Measurements from ENCODE around the gene WDFY3.

The WDFY3 gene

DNA sequence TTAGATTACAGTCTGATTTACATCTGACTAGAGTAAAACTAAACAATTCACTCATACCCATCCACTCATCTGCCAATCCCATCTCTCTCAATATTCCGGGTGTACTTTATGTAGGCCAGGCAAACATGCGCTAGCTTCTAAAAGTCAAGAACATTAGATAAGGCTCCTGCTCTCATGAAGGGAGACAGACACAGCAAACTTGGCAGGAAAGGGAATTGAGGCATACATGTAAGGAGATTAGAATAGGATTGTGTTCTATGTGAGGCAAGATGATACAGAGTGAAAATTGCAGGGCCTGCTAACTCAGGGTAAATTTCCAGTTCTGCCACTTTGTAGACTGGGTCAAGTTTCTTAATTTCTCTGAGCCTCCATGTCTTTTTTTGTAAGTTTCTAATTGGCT lies 247.8 kb downstream of the WDFY3 start:
- Histone ChIP-seq H3K27ac (ENCODE audit: low read depth, low read length) (no peak overlapping the region), H3K4me1 (ENCODE audit: control insufficient read depth in 5 of 5, insufficient read depth in 5 of 5, low read length in 5 of 5) (peaks cover 0 to 8% (median 0%) of the 10 kb centered on the region in 5 donors), H3K27me3 (ENCODE audit: control insufficient read depth in 5 of 5, insufficient read depth in 4 of 5, low read length in 5 of 5) (no peaks in the 10 kb centered on the region), H3K36me3 (ENCODE audit: control insufficient read depth in 5 of 5, insufficient read depth in 5 of 5, low read length in 5 of 5) (peaks cover 24 to 62% (median 32%) of the 10 kb centered on the region in 5 donors), H3K4me3 (ENCODE audit: low read depth in 1 of 5, low read length in 5 of 5) (no peak overlapping the region), H3K9me3 (ENCODE audit: control insufficient read depth in 5 of 5, low read length in 5 of 5) (no peaks in the 10 kb centered on the region), H3K9ac (ENCODE audit: low read length in 5 of 5) (no peak overlapping the region)

DNA sequence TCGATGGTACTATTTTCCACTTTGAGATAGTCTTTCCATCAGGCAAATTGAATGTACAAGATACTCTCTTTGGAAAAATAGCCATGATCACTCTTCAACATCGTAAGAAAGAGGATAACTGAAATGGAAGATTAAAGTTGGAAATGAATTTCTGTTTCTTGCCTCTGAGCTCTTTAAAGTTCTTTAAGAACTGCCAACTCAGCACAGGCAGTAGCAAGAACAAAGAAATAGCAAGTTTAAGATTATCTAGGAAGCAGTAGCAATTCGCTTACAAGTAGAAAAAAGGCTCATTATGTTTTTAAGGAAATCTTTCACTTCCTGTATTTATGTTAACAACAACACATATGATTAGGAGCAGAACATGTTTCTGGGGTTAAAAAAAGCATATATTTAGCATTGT lies 255.9 kb downstream of the WDFY3 start:
- Histone ChIP-seq H3K27ac (ENCODE audit: low read depth, low read length) (no peak overlapping the region), H3K4me3 (ENCODE audit: low read depth in 1 of 5, low read length in 5 of 5) (no peak overlapping the region), H3K9me3 (ENCODE audit: control insufficient read depth in 5 of 5, low read length in 5 of 5) (no peaks in the 10 kb centered on the region), H3K9ac (ENCODE audit: low read length in 5 of 5) (no peak overlapping the region), H3K27me3 (ENCODE audit: control insufficient read depth in 5 of 5, insufficient read depth in 4 of 5, low read length in 5 of 5) (no peaks in the 10 kb centered on the region), H3K4me1 (ENCODE audit: control insufficient read depth in 5 of 5, insufficient read depth in 5 of 5, low read length in 5 of 5) (peaks cover 0 to 6% (median 0%) of the 10 kb centered on the region in 5 donors), H3K36me3 (ENCODE audit: control insufficient read depth in 5 of 5, insufficient read depth in 5 of 5, low read length in 5 of 5) (peaks cover 41 to 67% (median 48%) of the 10 kb centered on the region in 5 donors)

DNA sequence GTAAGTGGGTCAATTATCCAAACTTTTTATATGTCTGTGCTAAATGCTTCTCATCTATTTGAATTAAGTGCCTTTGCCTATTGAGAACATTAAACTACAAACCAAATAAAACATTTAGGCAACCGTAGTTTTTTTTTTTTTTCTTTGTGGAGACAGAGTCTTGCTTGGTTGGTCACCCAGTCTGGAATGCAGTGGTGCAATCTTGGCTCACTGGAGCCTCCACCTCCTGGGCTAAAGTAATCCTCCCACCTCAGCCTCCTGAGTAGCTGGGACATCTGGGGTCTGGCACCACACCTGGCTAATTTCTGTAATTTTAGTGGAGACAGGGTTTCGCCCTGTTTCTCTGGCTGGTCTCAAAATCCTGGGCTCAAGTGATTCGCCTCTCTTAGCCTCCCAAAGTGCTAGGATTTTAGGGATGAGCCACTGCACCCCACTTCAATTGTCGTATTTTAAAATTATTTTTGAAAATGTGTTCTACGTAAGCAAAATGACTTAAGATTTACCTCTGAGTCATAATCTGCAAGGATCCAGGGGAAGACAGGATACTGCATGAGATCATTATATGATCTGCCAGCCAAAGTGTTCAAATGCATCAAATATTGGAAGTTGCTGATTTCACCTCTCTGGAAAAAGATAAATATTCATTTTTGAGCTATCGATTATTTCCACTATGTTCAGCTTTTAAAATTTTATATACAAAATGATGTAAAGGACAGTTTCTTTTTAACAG lies 257.9 kb downstream of the WDFY3 start:
- H3K9me3 ChIP-seq (ENCODE audit: control insufficient read depth in 5 of 5, low read length in 5 of 5) = no peaks in the 10 kb centered on the region
- H3K4me3 ChIP-seq (ENCODE audit: low read depth in 1 of 5, low read length in 5 of 5) = no peak overlapping the region
- no peak overlapping the region for H3K9ac ChIP-seq (ENCODE audit: low read length in 5 of 5)
- no peak overlapping the region for H3K27ac ChIP-seq (ENCODE audit: low read depth, low read length)
- peaks cover 44 to 70% (median 61%) of the 10 kb centered on the region in 5 donors for H3K36me3 ChIP-seq (ENCODE audit: control insufficient read depth in 5 of 5, insufficient read depth in 5 of 5, low read length in 5 of 5)
- H3K4me1 ChIP-seq (ENCODE audit: control insufficient read depth in 5 of 5, insufficient read depth in 5 of 5, low read length in 5 of 5) = peaks cover 0 to 6% (median 0%) of the 10 kb centered on the region in 5 donors
- no peaks in the 10 kb centered on the region for H3K27me3 ChIP-seq (ENCODE audit: control insufficient read depth in 5 of 5, insufficient read depth in 4 of 5, low read length in 5 of 5)

DNA sequence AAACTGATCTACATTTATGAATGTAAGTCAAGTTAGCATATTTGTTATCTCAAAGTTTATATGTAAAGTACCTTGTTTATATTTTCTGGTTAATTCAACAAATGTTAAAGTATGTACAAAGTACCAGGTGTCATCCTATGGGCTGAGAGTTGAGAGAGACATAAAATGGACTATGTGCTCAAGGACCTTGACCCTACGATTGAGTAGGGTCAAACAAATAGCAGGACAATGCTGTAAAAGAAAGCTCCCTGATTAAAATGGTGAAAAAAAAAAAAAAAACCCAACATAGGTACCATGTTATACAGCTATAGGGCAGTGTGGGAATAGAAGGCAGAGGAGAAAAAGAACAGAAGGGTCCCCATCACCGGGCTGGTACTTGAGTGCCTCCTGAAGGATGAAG lies 260.2 kb downstream of the WDFY3 start:
- H3K36me3 ChIP-seq (ENCODE audit: control insufficient read depth in 5 of 5, insufficient read depth in 5 of 5, low read length in 5 of 5) = peaks cover 50 to 67% (median 55%) of the 10 kb centered on the region in 5 donors
- H3K4me3 ChIP-seq (ENCODE audit: low read depth in 1 of 5, low read length in 5 of 5) = no peak overlapping the region
- no peaks in the 10 kb centered on the region for H3K9me3 ChIP-seq (ENCODE audit: control insufficient read depth in 5 of 5, low read length in 5 of 5)
- peaks cover 0 to 6% (median 0%) of the 10 kb centered on the region in 5 donors for H3K4me1 ChIP-seq (ENCODE audit: control insufficient read depth in 5 of 5, insufficient read depth in 5 of 5, low read length in 5 of 5)
- H3K27me3 ChIP-seq (ENCODE audit: control insufficient read depth in 5 of 5, insufficient read depth in 4 of 5, low read length in 5 of 5) = no peaks in the 10 kb centered on the region
- no peak overlapping the region for H3K27ac ChIP-seq (ENCODE audit: low read depth, low read length)
- H3K9ac ChIP-seq (ENCODE audit: low read length in 5 of 5) = no peak overlapping the region

DNA sequence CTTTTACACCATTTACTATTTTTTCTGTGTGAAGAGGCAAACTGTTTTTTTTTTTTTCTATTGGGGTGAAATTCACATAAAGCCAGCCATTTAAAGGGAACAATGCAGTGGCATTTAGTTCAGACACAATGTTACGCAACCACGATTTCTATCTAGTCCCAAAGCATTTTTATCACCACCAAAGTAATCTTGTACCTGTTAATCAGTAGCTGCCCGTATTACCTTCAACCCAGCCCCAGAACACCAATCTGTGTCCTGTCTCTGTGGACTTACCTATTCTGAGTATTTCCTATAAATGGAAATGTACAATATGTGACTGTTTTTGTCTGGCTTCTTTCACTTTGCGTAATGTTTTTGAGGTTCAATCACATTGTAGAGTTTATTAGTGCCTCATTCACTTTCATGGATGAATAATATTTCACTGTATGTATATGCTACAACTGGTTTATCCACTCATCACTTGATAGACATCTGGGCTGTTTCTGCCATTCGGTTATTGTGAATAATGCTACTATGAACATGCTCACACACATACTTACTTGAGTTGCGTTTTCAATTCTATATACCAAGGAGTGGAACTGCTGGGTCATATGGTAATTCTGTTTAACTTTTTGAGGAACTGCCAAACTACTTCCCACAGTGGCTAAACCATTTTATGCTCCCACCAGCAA lies 267.4 kb downstream of the WDFY3 start:
- no peak overlapping the region for H3K9ac ChIP-seq (ENCODE audit: low read length in 5 of 5)
- H3K4me1 ChIP-seq (ENCODE audit: control insufficient read depth in 5 of 5, insufficient read depth in 5 of 5, low read length in 5 of 5) = no peaks in the 10 kb centered on the region
- H3K36me3 ChIP-seq (ENCODE audit: control insufficient read depth in 5 of 5, insufficient read depth in 5 of 5, low read length in 5 of 5) = peaks cover 38 to 76% (median 59%) of the 10 kb centered on the region in 5 donors
- no peak overlapping the region for H3K27ac ChIP-seq (ENCODE audit: low read depth, low read length)
- H3K27me3 ChIP-seq (ENCODE audit: control insufficient read depth in 5 of 5, insufficient read depth in 4 of 5, low read length in 5 of 5) = no peaks in the 10 kb centered on the region
- no peak overlapping the region for H3K4me3 ChIP-seq (ENCODE audit: low read depth in 1 of 5, low read length in 5 of 5)
- H3K9me3 ChIP-seq (ENCODE audit: control insufficient read depth in 5 of 5, low read length in 5 of 5) = no peaks in the 10 kb centered on the region

DNA sequence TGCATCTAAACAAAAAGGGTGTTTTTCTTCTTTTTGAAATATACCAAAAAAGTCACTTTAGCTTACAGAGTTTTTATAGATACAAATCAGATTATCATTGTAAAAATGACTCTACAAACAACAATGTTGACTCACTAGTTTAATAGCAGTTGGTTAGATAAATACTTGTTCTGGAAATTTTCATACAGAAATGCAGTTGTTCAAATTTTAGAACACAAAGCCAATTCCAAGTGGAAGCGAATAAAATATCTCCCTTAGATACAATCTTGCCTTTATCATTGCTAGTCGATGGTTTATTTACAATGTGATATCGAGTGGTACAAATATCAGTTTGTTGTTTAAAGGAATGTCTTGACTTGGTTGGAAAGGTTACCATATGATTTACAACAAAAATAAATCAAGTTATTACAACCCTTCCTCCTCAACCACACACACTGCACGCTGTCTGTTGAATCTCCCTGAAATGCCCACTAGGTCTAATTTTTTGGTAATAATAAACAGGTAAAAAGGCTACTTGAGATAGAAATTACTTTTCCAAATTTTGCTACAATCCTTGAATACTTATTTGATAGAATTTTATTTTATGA lies 268.8 kb downstream of the WDFY3 start:
- H3K4me3 ChIP-seq (ENCODE audit: low read depth in 1 of 5, low read length in 5 of 5) = no peak overlapping the region
- peaks cover 40 to 72% (median 57%) of the 10 kb centered on the region in 5 donors for H3K36me3 ChIP-seq (ENCODE audit: control insufficient read depth in 5 of 5, insufficient read depth in 5 of 5, low read length in 5 of 5)
- H3K9me3 ChIP-seq (ENCODE audit: control insufficient read depth in 5 of 5, low read length in 5 of 5) = no peaks in the 10 kb centered on the region
- H3K27ac ChIP-seq (ENCODE audit: low read depth, low read length) = no peak overlapping the region
- no peak overlapping the region for H3K9ac ChIP-seq (ENCODE audit: low read length in 5 of 5)
- H3K4me1 ChIP-seq (ENCODE audit: control insufficient read depth in 5 of 5, insufficient read depth in 5 of 5, low read length in 5 of 5) = no peaks in the 10 kb centered on the region
- H3K27me3 ChIP-seq (ENCODE audit: control insufficient read depth in 5 of 5, insufficient read depth in 4 of 5, low read length in 5 of 5) = no peaks in the 10 kb centered on the region

DNA sequence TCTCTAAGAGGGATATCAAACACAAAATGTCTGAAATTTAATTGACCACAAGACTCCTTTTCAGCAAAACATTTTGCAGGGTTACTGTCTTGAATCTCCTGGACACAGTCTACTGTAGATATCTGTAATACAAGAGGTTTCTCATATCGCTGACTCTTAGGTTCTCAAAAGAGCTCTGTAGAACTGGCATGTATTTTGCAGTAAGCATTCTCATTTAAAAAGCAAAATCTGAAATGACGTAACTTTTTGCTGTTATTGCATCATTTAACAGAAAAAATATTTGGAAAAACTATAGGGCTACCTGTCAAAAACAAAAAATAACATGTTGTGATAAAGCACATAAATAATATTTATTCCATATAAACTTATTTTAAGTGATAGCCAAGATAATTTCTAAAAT lies 269.3 kb downstream of the WDFY3 start:
- H3K4me1 ChIP-seq (ENCODE audit: control insufficient read depth in 5 of 5, insufficient read depth in 5 of 5, low read length in 5 of 5) = peaks cover 0 to under 1% (median 0%) of the 10 kb centered on the region in 5 donors
- no peak overlapping the region for H3K9ac ChIP-seq (ENCODE audit: low read length in 5 of 5)
- peaks cover 42 to 70% (median 59%) of the 10 kb centered on the region in 5 donors for H3K36me3 ChIP-seq (ENCODE audit: control insufficient read depth in 5 of 5, insufficient read depth in 5 of 5, low read length in 5 of 5)
- H3K9me3 ChIP-seq (ENCODE audit: control insufficient read depth in 5 of 5, low read length in 5 of 5) = no peaks in the 10 kb centered on the region
- no peak overlapping the region for H3K27ac ChIP-seq (ENCODE audit: low read depth, low read length)
- no peaks in the 10 kb centered on the region for H3K27me3 ChIP-seq (ENCODE audit: control insufficient read depth in 5 of 5, insufficient read depth in 4 of 5, low read length in 5 of 5)
- H3K4me3 ChIP-seq (ENCODE audit: low read depth in 1 of 5, low read length in 5 of 5) = no peak overlapping the region

DNA sequence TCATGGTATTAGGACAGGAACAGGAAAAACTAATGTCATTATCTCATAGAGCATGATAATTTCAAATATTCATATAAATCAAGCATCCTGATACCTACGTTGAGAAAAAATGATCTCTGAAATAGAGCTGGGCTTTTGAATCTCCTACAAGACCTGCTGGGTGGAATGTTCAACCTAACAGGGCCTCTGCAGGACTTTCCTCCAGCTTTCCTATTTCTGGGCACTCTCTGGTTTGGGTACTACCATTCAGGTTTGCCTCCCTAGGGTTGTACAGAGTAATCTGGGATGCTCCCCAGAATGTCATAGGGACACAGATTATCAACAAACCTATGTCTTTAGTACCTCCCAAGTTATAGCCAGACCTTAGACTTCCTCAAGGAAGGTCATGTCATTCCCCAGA lies 274.7 kb downstream of the WDFY3 start:
- H3K27ac ChIP-seq (ENCODE audit: low read depth, low read length) = peak overlapping the region; percentile 24
- no peak overlapping the region for H3K9ac ChIP-seq (ENCODE audit: low read length in 5 of 5)
- H3K36me3 ChIP-seq (ENCODE audit: control insufficient read depth in 5 of 5, insufficient read depth in 5 of 5, low read length in 5 of 5) = peaks cover 35 to 72% (median 56%) of the 10 kb centered on the region in 5 donors
- no peak overlapping the region for H3K4me3 ChIP-seq (ENCODE audit: low read depth in 1 of 5, low read length in 5 of 5)
- H3K27me3 ChIP-seq (ENCODE audit: control insufficient read depth in 5 of 5, insufficient read depth in 4 of 5, low read length in 5 of 5) = no peaks in the 10 kb centered on the region
- peaks cover 0 to 19% (median 11%) of the 10 kb centered on the region in 5 donors for H3K4me1 ChIP-seq (ENCODE audit: control insufficient read depth in 5 of 5, insufficient read depth in 5 of 5, low read length in 5 of 5)
- no peaks in the 10 kb centered on the region for H3K9me3 ChIP-seq (ENCODE audit: control insufficient read depth in 5 of 5, low read length in 5 of 5)

DNA sequence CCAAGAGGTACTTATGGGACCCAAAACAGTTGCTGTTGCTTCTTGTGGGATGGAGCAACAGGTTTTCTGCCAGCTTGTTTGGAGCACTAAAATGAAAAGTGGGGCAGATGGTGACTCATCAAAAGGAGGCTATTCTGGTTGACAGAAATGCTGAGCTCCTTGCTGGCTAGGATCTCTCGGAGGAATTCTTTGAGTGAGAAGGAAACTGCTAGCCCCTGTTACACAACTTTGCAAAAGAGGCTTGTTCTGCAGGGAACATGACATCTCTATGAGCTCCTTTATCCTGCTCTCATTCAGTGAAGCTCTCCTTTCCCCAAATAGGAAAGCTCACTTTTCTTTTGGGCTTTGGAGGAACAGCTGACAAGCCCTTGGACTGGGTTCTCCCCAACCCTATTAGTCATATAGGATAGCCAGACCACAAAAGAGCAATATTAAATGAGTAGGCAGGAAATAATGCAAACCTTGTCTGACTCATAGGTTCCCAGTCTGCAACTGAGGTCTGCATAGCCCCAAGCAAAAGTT lies 275.3 kb downstream of the WDFY3 start:
- H3K9me3 ChIP-seq (ENCODE audit: control insufficient read depth in 5 of 5, low read length in 5 of 5) = no peaks in the 10 kb centered on the region
- H3K4me1 ChIP-seq (ENCODE audit: control insufficient read depth in 5 of 5, insufficient read depth in 5 of 5, low read length in 5 of 5) = peaks cover 0 to 19% (median 11%) of the 10 kb centered on the region in 5 donors
- no peak overlapping the region for H3K9ac ChIP-seq (ENCODE audit: low read length in 5 of 5)
- H3K27ac ChIP-seq (ENCODE audit: low read depth, low read length) = peak overlapping the region; percentile 24
- peaks cover 30 to 73% (median 57%) of the 10 kb centered on the region in 5 donors for H3K36me3 ChIP-seq (ENCODE audit: control insufficient read depth in 5 of 5, insufficient read depth in 5 of 5, low read length in 5 of 5)
- no peaks in the 10 kb centered on the region for H3K27me3 ChIP-seq (ENCODE audit: control insufficient read depth in 5 of 5, insufficient read depth in 4 of 5, low read length in 5 of 5)
- H3K4me3 ChIP-seq (ENCODE audit: low read depth in 1 of 5, low read length in 5 of 5) = no peak overlapping the region

DNA sequence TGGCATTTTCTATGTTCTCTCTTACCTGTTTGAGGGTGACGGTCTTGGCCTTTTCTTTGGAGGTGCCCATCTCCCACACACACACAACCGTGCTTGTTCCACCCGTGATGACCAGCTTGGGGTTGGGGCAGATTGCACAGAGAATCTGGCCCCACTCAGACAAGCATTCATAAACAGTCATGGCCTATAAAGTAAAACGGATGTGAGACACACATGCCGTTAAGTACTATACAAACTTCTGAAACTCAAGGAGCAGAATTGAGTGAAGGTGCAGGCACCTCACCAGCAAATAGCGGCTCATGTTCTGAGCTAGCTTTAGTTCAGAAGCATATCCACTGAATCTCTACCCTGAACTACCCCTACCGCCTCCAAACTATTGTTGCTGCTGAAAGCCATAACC lies 276.0 kb downstream of the WDFY3 start:
- Histone ChIP-seq H3K27ac (ENCODE audit: low read depth, low read length) (peak overlapping the region; percentile 14), H3K36me3 (ENCODE audit: control insufficient read depth in 5 of 5, insufficient read depth in 5 of 5, low read length in 5 of 5) (peaks cover 23 to 68% (median 53%) of the 10 kb centered on the region in 5 donors)

More for the DNA sequence above, 276.0 kb downstream of the WDFY3 start:
- H3K9me3 ChIP-seq (ENCODE audit: control insufficient read depth in 5 of 5, low read length in 5 of 5) = no peaks in the 10 kb centered on the region
- H3K27me3 ChIP-seq (ENCODE audit: control insufficient read depth in 5 of 5, insufficient read depth in 4 of 5, low read length in 5 of 5) = no peaks in the 10 kb centered on the region
- H3K4me1 ChIP-seq (ENCODE audit: control insufficient read depth in 5 of 5, insufficient read depth in 5 of 5, low read length in 5 of 5) = peaks cover 0 to 19% (median 11%) of the 10 kb centered on the region in 5 donors
- no peak overlapping the region for H3K4me3 ChIP-seq (ENCODE audit: low read depth in 1 of 5, low read length in 5 of 5)
- H3K9ac ChIP-seq (ENCODE audit: low read length in 5 of 5) = no peak overlapping the region

Measured in subcutaneous abdominal adipose tissue (tissue), 5 donors.